Activated T-helper 2 cell treated with anti-CD3 and anti-CD28 coated beads, Interferon-gamma antibody, Interleukin-2, Interleukin-4, amounts not matched to agents 10 μg/mL and 5 μg/mL and 100 μg/mL, durations not matched to agents 14 hours and 24 hours and 36 hours (primary cell): ENCODE results near the gene GPR4. TPM values are rescaled to one million over a fixed set of nuclear protein-coding genes. Genes with fewer than 3 reads are reported as not detected.

Experiments used
- DNase-seq: peaks from one replicate; pipeline ENCODE4 v3.0.0; 2021; ENCODE audit warnings: low spot score
- H3K27ac Mint-ChIP-seq: one replicate; pipeline ENCODE4 v1.8.0; 2021; ENCODE audit warnings: mixed read lengths
- H3K27me3 Mint-ChIP-seq: one replicate; pipeline ENCODE4 v1.8.0; 2021; ENCODE audit warnings: low read depth, mixed read lengths
- H3K36me3 Mint-ChIP-seq: one replicate; pipeline ENCODE4 v1.8.0; 2021; ENCODE audit warnings: low read depth, mixed read lengths
- H3K4me1 Mint-ChIP-seq: one replicate; pipeline ENCODE4 v1.8.0; 2021; ENCODE audit warnings: low read depth, mixed read lengths
- H3K4me3 Mint-ChIP-seq: one replicate; pipeline ENCODE4 v1.8.0; 2021; ENCODE audit warnings: low read depth, mild to moderate bottlenecking, moderate library complexity, mixed read lengths
- H3K9me3 Mint-ChIP-seq: one replicate; pipeline ENCODE4 v1.8.0; 2021; ENCODE audit warnings: mixed read lengths
- intact Hi-C: fragments of 100-400 bp; cut with micrococcal nuclease; formaldehyde crosslinking; loops from one replicate; pipeline ENCODE4 v1.15.1; 2023
- total RNA-seq: library from RNA; stranded (reverse); gene quantifications from 2 replicates; pipeline ENCODE4 v1.2.3, GENCODE V29; 2022

GPR4 gene
- total RNA-seq, 1 donor from 2014 or later, result not detected

GRCh38 chr19:45547965-45548609 is 53.9 kb downstream of the GPR4 start:
- H3K4me1 Mint-ChIP-seq, result peaks cover 5% of the 10 kb centered on the region
- no peak for DNase-seq
- H3K27me3 Mint-ChIP-seq, result no peaks in the 10 kb centered on the region
- no peak overlapping the region for H3K4me3 Mint-ChIP-seq
- H3K9me3 Mint-ChIP-seq, result no peaks in the 10 kb centered on the region
- no peak overlapping the region for H3K27ac Mint-ChIP-seq
- peaks cover 3% of the 10 kb centered on the region for H3K36me3 Mint-ChIP-seq
- intact Hi-C loops, result no loop called here

- intact Hi-C loops, result no loop called here
- no peak overlapping the region for H3K4me3 Mint-ChIP-seq
- no peaks in the 10 kb centered on the region for H3K27me3 Mint-ChIP-seq
- H3K9me3 Mint-ChIP-seq, result no peaks in the 10 kb centered on the region
- DNase-seq, result no peak
- H3K4me1 Mint-ChIP-seq, result peaks cover 5% of the 10 kb centered on the region
- H3K36me3 Mint-ChIP-seq, result no peaks in the 10 kb centered on the region
- no peak overlapping the region for H3K27ac Mint-ChIP-seq
Observed at GRCh38 chr19:45547211-45547770, 54.7 kb downstream of the GPR4 start.

GRCh38 chr19:45542234-45542668 is 59.8 kb downstream of the GPR4 start:
- DNase-seq, result no peak
- no peak overlapping the region for H3K4me3 Mint-ChIP-seq
- H3K4me1 Mint-ChIP-seq, result peaks cover 5% of the 10 kb centered on the region
- peaks cover 14% of the 10 kb centered on the region for H3K9me3 Mint-ChIP-seq
- no peaks in the 10 kb centered on the region for H3K27me3 Mint-ChIP-seq
- H3K27ac Mint-ChIP-seq, result no peak overlapping the region
- intact Hi-C loops, result no loop called here
- peaks cover 3% of the 10 kb centered on the region for H3K36me3 Mint-ChIP-seq

Other genes with a start within 250 kb of the GPR4 start
- 32.6 and 34.5 TPM in 2 replicates for gene ERCC2, start 231.6 kb downstream of the GPR4 start, total RNA-seq
- 12.8 and 16.6 TPM in 2 replicates for gene PPP1R13L, start 197.1 kb downstream of the GPR4 start, total RNA-seq
- gene POLR1G, start 195.6 kb downstream of the GPR4 start, total RNA-seq, result 16.1 and 16.7 TPM in 2 replicates
- gene ERCC1, start 178.3 kb downstream of the GPR4 start, total RNA-seq, result 114 and 118 TPM in 2 replicates
- 10.2 and 10.9 TPM in 2 replicates for gene FOSB, start 134.2 kb downstream of the GPR4 start, total RNA-seq
- gene RTN2, start 105.2 kb downstream of the GPR4 start, total RNA-seq, result 4.0 and 8.1 TPM in 2 replicates
- 2.5 and 3.1 TPM in 2 replicates for gene PPM1N, start 103.8 kb downstream of the GPR4 start, total RNA-seq
- 232 and 244 TPM in 2 replicates for gene VASP, start 94.7 kb downstream of the GPR4 start, total RNA-seq
- 15.2 and 15.9 TPM in 2 replicates for gene OPA3, start 17.4 kb downstream of the GPR4 start, total RNA-seq
- 180 and 207 TPM in 2 replicates for gene EML2, start 37.2 kb upstream of the GPR4 start, total RNA-seq
- 9.3 and 9.5 TPM in 2 replicates for gene GIPR, start 66.0 kb upstream of the GPR4 start, total RNA-seq
- 738 and 766 TPM in 2 replicates for gene SNRPD2, start 89.7 kb upstream of the GPR4 start, total RNA-seq
- gene QPCTL, start 90.5 kb upstream of the GPR4 start, total RNA-seq, result 24.2 and 26.7 TPM in 2 replicates
- 34.4 and 38.9 TPM in 2 replicates for gene FBXO46, start 128.7 kb upstream of the GPR4 start, total RNA-seq
- not detected in 2 replicates for gene MEIOSIN, start 131.2 kb upstream of the GPR4 start, total RNA-seq
- 4.8 and 5.7 TPM in 2 replicates for gene SIX5, start 167.0 kb upstream of the GPR4 start, total RNA-seq
- 22.0 and 23.4 TPM in 2 replicates for gene DMPK, start 180.3 kb upstream of the GPR4 start, total RNA-seq
- gene DMWD, start 190.6 kb upstream of the GPR4 start, total RNA-seq, result 44.7 and 45.6 TPM in 2 replicates
- 0.16 and 0.23 TPM in 2 replicates for gene RSPH6A, start 213.1 kb upstream of the GPR4 start, total RNA-seq